ENCODE data around the gene DOCK11. TPM values are rescaled to one million over a fixed set of nuclear protein-coding genes. Genes with fewer than 3 reads are reported as not detected.

Gene DOCK11
- total and polyA plus RNA-seq, 9 of the 15 experiments (the other 6 are each of a cell fraction or from before 2014, with no cell fraction given), result 41.8 to 77.8 (median 50.9) TPM

DNA sequence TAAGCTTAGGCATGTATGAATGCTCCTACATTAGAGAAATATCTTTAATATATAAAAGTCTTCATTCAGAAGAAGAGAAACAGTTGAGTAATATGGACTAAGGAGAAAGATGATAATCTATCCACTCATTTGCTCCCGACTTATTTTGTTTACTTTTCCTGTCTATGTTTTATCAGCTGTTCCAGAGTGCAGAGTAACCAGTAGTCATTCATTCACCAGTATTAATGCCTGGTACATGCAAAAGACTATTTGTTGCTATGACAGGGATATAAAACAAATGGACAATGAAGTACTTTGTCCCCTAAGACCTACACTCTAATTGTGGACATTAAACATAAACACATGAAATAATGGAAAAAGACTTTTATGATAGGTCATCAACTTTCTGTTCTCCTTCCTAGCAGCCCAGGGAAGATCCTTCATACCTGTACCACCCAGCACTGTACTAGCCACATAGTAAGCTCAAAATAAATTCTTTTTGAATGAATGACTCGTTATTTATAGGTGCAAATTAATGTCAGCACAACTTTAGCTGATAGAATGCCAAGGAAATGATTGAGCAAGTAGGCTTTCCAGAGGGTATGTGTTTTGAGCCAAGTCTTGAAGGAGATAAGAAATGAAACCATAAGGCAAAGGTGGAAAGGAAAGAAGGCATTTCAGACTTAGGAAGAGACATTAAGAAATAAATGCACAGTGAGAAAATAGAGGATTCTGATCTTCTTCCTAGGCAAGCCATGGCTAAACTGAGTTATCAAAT is 186.8 kb downstream of the DOCK11 start:
- Histone ChIP-seq H3K4me1 (replicated peaks in 1 of 2; ENCODE audit: control insufficient read depth in 2 of 2, insufficient read depth in 2 of 2, low read length in 2 of 2) (no peaks in the 10 kb centered on the region), H3K27me3 (ENCODE audit: control insufficient read depth in 2 of 2, insufficient read depth in 2 of 2, low read length in 2 of 2) (no peaks in the 10 kb centered on the region), H3K4me3 (no peak overlapping the region), H3K36me3 (ENCODE audit: control insufficient read depth, insufficient read depth, low read length) (peaks cover 61% of the 10 kb centered on the region; the same call in 2 of the 3 replicates), H3K4me2 (ENCODE audit: insufficient read depth, low read length) (no peak overlapping the region), H3K9me1 (ENCODE audit: control insufficient read depth, insufficient read depth, low read length) (no peaks in the 10 kb centered on the region), H3K9me3 (replicated peaks; ENCODE audit: control insufficient read depth, insufficient read depth, low read depth, low read length) (no peaks in the 10 kb centered on the region), H4K20me1 (replicated peaks; ENCODE audit: control insufficient read depth, insufficient read depth, low read length) (no peaks in the 10 kb centered on the region), H2AFZ (ENCODE audit: low read depth, low read length) (no peak overlapping the region), H3K9ac (ENCODE audit: insufficient read depth in 1 of 2, low read depth in 2 of 2, low read length in 2 of 2) (no peak overlapping the region), H3K27ac (ENCODE audit: extremely low read depth, low read depth, low read length) (no peak overlapping the region), H3K79me2 (ENCODE audit: control insufficient read depth, insufficient read depth, low read length) (no peaks in the 10 kb centered on the region)
- ChIA-PET CTCF (ENCODE audit: low intra/inter-chr PET ratio) (no interaction called here), POLR2A (no interaction called here)
- in situ Hi-C loops (cut with MboI) (no loop called here), intact Hi-C loops (cut with micrococcal nuclease) (no loop called here)
- no peak for FAIRE-seq
- WGBS (ENCODE audit: insufficient coverage, low coverage, missing lambda C conversion rate), result 37% methylated on average over 2 of the region's 2 CpGs
- no peak for ATAC-seq
- TF ChIP-seq ZNF766 (CRISPR knock-in tag; conservative IDR thresholded peaks at IDR 0.05) (no peak), NONO (IDR thresholded peaks at IDR 0.05; ENCODE audit: low read depth in 2 of 2, low read length in 1 of 2) (no peak), NR2C2 (CRISPR knock-in tag; IDR thresholded peaks at IDR 0.05) (no peak), NR2C2 (tag; IDR thresholded peaks at IDR 0.05) (no peak), NFE2L1 (tag; IDR thresholded peaks at IDR 0.05; ENCODE audit: borderline replicate concordance, low read depth) (no peak), HNRNPLL (IDR thresholded peaks at IDR 0.05; ENCODE audit: low read depth, low read length, poor library complexity, severe bottlenecking) (no peak), ETV6 (IDR thresholded peaks at IDR 0.05; ENCODE audit: borderline replicate concordance in 1 of 2, low read depth in 2 of 2, low read length in 1 of 2) (no peak), ETV6 (CRISPR knock-in tag; IDR thresholded peaks at IDR 0.05; ENCODE audit: borderline replicate concordance) (no peak), SMAD4 (CRISPR knock-in tag; conservative IDR thresholded peaks at IDR 0.05) (no peak), DDX20 (tag; IDR thresholded peaks at IDR 0.05; ENCODE audit: low read depth) (no peak)
- TF ChIP-seq, protein P1, sequence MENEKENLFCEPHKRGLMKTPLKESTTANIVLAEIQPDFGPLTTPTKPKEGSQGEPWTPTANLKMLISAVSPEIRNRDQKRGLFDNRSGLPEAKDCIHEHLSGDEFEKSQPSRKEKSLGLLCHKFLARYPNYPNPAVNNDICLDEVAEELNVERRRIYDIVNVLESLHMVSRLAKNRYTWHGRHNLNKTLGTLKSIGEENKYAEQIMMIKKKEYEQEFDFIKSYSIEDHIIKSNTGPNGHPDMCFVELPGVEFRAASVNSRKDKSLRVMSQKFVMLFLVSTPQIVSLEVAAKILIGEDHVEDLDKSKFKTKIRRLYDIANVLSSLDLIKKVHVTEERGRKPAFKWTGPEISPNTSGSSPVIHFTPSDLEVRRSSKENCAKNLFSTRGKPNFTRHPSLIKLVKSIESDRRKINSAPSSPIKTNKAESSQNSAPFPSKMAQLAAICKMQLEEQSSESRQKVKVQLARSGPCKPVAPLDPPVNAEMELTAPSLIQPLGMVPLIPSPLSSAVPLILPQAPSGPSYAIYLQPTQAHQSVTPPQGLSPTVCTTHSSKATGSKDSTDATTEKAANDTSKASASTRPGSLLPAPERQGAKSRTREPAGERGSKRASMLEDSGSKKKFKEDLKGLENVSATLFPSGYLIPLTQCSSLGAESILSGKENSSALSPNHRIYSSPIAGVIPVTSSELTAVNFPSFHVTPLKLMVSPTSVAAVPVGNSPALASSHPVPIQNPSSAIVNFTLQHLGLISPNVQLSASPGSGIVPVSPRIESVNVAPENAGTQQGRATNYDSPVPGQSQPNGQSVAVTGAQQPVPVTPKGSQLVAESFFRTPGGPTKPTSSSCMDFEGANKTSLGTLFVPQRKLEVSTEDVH (IDR thresholded peaks at IDR 0.05; ENCODE audit: low read depth, partially characterized antibody), result no peak
- DNase-seq (ENCODE audit: extremely low read depth in 1 of 4, low spot score in 3 of 4), result no peak
- BruUV-seq (replicated peaks), result no TSS peak
